T-helper 1 cell treated with Interleukin-12 subunit alpha and Interleukin-12 subunit beta and Interleukin-4 antibody, amounts not matched to agents 30 μg/mL and 1 μg/mL, for 36 hours (primary cell): ENCODE results near the gene KLHL30.
"Not testable (repeated sequence)": the region's sequence is repeated elsewhere in the genome, so short reads cannot be mapped to it uniquely, and the experiment has no call there.

ENCODE experiments used
- H3K27ac Mint-ChIP-seq: one replicate; pipeline ENCODE4 v1.8.0; 2021; ENCODE audit warnings: mild to moderate bottlenecking, mixed read lengths
- H3K27me3 Mint-ChIP-seq: one replicate; pipeline ENCODE4 v1.8.0; 2021; ENCODE audit warnings: low read depth, mixed read lengths
- H3K36me3 Mint-ChIP-seq: one replicate; pipeline ENCODE4 v1.8.0; 2021; ENCODE audit warnings: low read depth, mixed read lengths
- H3K4me1 Mint-ChIP-seq: one replicate; pipeline ENCODE4 v1.8.0; 2021; ENCODE audit warnings: low read depth, mixed read lengths
- H3K4me3 Mint-ChIP-seq: one replicate; pipeline ENCODE4 v1.8.0; 2021; ENCODE audit warnings: mild to moderate bottlenecking, moderate library complexity, mixed read lengths
- H3K9me3 Mint-ChIP-seq: one replicate; pipeline ENCODE4 v1.8.0; 2021; ENCODE audit warnings: mixed read lengths

Gene KLHL30

DNA sequence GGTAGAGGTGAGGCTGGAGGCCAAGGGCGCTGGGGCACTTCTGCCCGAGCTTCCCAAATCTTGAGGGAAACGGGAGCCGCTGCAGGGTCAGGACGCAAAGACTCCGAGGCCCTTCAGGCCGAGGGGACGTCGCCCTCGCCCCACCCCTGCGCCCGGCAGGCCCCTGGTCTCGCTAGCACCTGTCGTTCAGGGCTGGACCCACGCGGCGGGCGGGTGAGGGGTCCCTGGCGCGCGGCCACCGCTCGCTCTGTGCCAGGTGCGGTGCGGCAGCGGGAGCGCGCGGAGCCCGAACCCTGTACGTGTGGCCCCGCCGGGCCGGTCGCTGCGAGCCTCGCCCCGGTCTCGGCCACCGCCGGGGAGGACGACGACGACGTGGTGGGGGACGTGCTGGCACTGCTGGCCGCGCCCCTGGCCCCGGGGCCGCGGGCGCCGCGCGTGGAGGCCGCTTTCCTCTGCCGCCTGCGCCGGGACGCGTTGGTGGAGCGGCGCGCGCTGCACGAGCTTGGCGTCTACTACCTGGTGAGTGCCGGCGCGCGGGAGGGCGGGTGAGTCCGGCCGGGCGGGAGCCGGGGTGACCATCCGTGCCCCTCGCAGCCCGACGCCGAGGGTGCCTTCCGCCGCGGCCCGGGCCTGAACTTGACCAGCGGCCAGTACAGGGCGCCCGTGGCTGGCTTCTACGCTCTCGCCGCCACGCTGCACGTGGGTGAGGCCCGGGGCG is 25.2 kb downstream of the KLHL30 start:
- H3K4me3 Mint-ChIP-seq: no peak overlapping the region

DNA sequence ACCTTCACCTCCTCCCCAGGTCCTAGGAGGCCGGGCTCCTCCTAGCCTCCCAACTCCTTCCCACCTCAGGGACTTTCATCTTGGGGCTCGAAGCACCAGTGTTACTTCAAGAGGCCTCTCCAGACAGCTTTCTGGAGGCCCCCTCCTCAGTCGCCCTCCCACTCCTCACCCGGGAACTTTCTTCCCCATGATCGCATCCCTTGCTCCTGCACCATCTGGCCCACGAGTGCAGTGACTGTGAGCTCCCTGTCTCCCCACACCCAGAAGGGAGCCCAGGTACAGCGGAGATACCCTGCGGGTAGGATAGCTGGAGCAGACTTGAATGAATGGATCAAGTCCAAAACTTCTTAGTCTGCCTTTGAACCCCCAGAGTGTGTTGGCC is 26.4 kb downstream of the KLHL30 start:
- Mint-ChIP-seq H3K4me3 (no peak overlapping the region), H3K4me1 (no peaks in the 10 kb centered on the region), H3K36me3 (no peaks in the 10 kb centered on the region), H3K27ac (no peak overlapping the region), H3K9me3 (no peaks in the 10 kb centered on the region), H3K27me3 (peaks cover 22% of the 10 kb centered on the region)

More for the DNA sequence above, 25.2 kb downstream of the KLHL30 start:
- Mint-ChIP-seq H3K4me1 (peaks cover 4% of the 10 kb centered on the region), H3K36me3 (no peaks in the 10 kb centered on the region), H3K27ac (no peak overlapping the region), H3K9me3 (no peaks in the 10 kb centered on the region), H3K27me3 (peaks cover 30% of the 10 kb centered on the region)

DNA sequence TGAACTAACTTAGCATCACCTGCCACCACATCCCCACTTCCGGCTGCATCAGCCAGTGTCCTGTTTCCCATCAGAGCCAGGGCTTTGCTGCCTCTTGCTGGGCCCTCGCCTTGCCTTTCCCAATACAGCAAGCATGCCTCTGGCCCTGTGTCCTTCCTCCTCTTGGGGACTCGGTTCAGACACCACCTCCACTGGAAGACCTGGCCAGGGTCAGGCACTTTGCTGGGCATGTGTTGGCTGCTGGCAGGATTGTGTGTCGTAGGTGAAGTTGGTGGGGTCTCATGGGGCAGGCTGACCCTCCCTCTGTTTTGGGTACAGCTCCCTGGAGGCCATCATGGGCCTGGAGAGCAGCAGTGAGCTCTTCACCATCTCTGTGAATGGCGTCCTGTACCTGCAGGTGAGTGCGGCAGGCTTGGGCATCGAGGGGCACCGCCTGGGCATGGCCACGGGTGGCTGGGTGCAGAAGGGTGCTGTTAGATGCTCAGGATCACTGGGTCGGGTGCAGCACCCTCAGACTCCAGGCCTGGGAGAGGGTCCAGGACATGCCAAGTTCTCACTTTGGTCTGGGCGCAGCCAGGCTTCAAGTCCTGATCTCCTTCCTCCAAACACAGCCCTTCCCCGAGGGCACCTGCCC is 26.9 kb downstream of the KLHL30 start:
- Mint-ChIP-seq H3K36me3 (no peaks in the 10 kb centered on the region), H3K27ac (no peak overlapping the region)

DNA sequence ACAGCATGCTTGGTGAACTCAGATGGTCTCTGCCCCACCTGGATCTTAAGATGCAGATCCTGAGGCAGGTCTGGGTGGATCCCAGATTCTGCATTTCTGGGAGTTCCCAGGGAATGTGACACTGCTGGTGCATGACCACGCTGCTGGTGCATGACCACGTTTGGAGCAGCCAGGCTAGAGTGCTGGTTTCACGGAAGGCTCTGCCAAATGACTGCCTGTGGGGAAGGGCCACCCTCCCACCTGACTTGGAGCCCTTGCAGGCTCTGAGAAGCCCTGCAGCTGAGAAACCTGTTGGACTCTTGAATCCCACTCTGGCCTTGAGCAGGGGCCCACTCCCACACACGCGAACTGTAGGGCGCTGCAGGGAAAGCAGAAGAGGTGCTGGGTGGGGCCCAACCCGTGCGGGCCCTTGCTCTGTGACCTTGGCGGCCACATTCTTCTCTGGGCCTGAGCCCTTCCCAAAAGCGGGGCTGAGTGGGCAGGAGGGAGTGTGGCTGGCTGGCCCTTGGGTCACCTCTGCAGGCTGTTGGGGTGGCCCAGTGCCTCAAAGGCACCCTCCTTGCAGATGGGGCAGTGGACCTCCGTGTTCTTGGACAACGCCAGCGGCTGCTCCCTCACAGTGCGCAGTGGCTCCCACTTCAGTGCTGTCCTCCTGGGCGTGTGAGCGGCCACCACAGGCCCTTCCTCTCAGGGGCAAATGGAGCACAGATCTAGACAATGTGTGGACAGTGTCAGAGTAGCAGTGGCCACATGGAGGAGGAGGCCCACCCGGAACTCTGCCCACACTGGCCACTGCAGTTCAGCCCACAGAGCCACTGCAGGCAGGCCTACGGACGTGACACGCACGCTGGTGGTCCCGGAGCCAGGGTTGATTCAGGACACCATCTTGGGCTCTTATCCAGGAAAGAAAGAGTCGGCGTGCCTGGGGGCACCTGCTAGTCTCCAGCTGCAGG is 28.2 kb downstream of the KLHL30 start:
- no peak overlapping the region for H3K27ac Mint-ChIP-seq
- H3K27me3 Mint-ChIP-seq: peaks cover 15% of the 10 kb centered on the region
- H3K4me3 Mint-ChIP-seq: no peak overlapping the region
- peaks cover 3% of the 10 kb centered on the region for H3K36me3 Mint-ChIP-seq
- H3K9me3 Mint-ChIP-seq: no peaks in the 10 kb centered on the region
- no peaks in the 10 kb centered on the region for H3K4me1 Mint-ChIP-seq

More for the DNA sequence above, 26.9 kb downstream of the KLHL30 start:
- no peak overlapping the region for H3K4me3 Mint-ChIP-seq
- peaks cover 20% of the 10 kb centered on the region for H3K27me3 Mint-ChIP-seq
- no peaks in the 10 kb centered on the region for H3K9me3 Mint-ChIP-seq
- H3K4me1 Mint-ChIP-seq: no peaks in the 10 kb centered on the region

DNA sequence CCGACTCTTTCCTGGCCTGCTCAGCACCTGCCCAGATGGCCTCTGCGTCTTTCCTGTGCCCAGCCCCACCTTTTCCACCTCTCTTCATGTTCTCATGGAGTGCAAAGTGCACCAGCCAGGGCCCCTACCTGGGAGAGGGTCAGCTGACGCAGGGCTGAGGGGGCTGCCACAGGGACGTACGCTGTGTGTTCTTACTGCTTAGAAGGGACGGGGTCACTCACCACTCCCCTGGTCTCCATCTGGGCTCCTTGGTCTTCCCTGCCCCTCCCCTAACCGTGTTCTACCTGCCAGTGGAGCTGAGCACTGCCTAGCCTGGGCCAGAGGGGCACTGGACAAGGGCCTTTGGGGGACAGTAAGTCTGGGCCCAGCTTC is 28.9 kb downstream of the KLHL30 start:
- Mint-ChIP-seq H3K4me1 (no peaks in the 10 kb centered on the region), H3K27ac (no peak overlapping the region), H3K27me3 (peaks cover 15% of the 10 kb centered on the region), H3K36me3 (peaks cover 7% of the 10 kb centered on the region), H3K4me3 (no peak overlapping the region), H3K9me3 (no peaks in the 10 kb centered on the region)

DNA sequence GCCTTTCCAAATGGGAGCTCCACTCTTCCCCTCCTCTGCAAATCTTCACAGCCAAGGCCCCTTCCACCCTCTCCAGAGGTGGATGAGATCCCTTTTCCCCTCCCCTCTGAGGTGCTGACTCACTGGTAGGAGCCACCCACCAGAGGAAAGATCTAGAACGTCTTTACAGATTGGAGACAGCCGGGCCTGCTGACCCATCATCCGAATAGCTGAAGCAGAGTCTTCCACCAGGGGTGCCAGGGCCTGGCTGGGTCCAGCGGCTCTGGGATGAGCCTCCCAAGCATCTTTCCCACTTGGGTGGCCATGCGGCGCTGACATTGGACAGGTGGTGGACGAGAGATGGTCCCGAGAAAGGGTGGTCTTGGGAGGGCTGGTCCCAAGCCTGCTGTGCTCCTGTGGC is 29.3 kb downstream of the KLHL30 start:
- Mint-ChIP-seq H3K4me3 (no peak overlapping the region), H3K9me3 (no peaks in the 10 kb centered on the region), H3K27ac (no peak overlapping the region), H3K27me3 (peaks cover 15% of the 10 kb centered on the region), H3K4me1 (no peaks in the 10 kb centered on the region), H3K36me3 (peaks cover 9% of the 10 kb centered on the region)

DNA sequence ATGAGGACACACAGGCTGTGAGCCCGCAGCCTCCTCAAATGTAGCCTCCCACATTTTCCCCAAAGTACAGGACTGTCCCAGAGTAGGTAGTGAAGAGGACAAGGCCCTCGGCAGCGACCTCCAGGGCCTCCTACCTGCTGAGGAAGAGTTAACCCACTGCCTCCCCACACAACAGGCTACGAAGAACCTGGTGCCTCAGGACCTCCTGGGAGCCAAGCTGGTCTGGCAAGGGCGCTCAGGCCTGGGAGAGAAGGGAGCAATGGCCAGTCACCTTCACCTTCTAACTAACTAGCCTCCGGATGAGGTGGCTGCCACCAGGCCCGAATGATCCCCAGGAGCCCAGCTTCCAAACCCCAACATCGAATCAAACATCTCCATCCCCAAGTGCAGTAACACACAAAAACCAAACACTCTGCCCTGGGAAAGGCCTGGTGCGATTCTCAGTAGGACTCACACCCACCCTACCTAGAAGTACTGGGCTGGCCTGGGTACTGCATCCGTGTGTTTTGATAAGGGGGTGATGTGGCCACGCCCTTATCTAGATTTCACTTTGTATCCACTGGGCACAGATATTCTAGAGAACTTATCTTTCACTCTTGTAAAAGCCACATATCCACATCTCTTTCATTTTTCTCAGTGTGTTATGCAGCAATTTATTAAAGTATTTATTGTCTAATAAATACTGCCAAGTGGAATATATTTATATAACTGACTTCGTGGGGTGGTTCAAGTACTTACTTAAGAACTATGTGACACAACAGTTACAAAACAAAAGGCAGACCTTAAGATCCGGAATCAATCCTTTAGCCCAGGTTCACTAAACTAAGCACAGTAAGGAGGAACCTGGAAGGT is 30.0 kb downstream of the KLHL30 start:
- Mint-ChIP-seq H3K36me3 (peaks cover 15% of the 10 kb centered on the region), H3K4me1 (no peaks in the 10 kb centered on the region), H3K4me3 (no peak overlapping the region), H3K27ac (no peak overlapping the region), H3K27me3 (peaks cover 15% of the 10 kb centered on the region), H3K9me3 (no peaks in the 10 kb centered on the region)

DNA sequence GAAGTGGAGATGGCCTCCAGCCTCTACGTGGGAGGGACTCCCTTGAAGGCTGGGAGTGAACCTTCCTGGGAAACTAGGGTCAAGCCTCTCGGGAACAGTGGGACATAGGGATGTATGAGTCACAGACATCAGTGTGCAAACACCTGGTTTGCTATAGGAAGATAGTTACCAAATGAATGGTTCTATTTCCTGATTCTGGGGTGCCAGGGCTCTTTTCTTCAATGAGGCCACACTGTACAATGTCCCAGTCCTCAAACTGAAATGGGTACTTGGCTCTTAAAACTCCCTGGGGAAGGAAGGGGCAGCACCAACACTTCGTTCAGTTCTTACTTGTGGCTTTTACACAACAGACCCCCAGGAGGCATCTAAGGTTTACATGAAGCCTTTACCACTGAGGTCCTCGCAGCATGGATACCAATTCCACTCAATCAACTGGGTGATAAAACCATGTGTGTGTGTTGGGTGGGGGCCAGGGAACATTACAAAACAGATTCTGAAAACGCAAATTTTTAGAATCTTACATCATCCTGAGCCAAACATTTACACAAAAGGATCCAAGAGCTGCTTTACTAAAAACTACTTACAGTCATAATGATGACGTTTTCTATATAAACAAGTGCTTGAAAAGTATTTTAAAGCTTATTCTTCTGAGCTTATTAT is 30.7 kb downstream of the KLHL30 start:
- Mint-ChIP-seq H3K36me3 (peaks cover 20% of the 10 kb centered on the region), H3K9me3 (no peaks in the 10 kb centered on the region), H3K4me3 (no peak overlapping the region), H3K4me1 (no peaks in the 10 kb centered on the region), H3K27ac (no peak overlapping the region), H3K27me3 (peaks cover 15% of the 10 kb centered on the region)

DNA sequence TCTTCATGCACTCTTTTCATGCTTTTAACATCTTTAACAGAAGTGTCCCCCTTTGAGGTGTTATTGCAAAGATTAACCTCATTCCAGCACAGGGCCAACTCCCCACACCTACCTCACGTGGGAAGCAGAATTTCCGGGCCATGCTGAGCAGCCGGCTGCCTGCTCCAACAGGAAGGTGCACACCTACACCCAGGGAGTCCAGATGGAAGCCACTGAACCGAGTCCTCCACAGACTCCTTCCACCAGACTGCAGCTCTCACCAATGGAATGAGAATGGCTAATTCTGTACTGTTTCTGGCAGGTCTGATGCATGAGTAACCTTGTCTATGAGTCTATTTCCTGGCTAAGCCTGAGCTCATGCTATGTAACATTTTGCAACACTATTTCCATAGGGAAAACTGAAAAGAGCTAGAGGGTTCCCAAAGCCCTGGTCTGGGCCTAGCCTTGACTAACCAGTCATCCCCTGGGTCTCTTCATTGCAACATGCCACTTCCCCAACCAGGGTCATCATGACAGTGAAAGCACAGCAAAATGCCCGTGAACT is 31.3 kb downstream of the KLHL30 start:
- Mint-ChIP-seq H3K4me3 (no peak overlapping the region), H3K27me3 (peaks cover 9% of the 10 kb centered on the region), H3K9me3 (no peaks in the 10 kb centered on the region), H3K27ac (peak overlapping the region; percentile 29), H3K4me1 (no peaks in the 10 kb centered on the region), H3K36me3 (peaks cover 22% of the 10 kb centered on the region)

DNA sequence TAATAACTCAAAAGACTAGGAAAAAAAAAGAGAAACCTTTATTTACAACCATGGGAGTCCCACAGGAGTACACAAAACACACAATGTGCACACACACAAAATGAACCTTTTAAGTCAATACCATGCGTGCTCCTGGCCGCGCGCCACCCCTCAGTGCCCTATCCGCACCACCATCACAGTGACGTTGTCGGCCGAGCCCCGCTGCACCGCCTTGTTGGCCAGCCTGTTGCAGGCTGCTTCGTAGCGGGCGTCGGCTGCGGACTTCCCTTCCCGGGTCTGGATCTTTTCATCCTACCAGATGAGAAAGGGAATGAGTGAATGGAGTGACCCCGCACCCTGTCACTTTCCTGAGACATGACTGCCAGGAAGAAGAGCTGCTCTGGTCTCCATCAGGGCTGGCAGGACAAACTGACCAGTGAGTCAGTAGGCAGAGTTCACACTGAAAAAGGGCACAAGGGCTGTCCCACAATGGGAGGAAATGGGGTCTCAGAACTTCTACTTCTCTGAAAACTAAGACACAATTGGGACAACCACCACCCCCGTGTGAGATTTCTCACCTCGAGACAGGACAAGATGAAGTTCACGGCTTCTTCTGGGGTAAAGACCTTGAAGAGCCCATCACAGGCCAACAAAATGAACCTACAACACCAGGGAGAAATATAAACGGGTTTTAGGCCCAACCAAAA is 32.1 kb downstream of the KLHL30 start:
- H3K4me3 Mint-ChIP-seq: no peak overlapping the region
- peak overlapping the region; percentile 2 for H3K27ac Mint-ChIP-seq
- peaks cover 2% of the 10 kb centered on the region for H3K27me3 Mint-ChIP-seq
- peaks cover 22% of the 10 kb centered on the region for H3K36me3 Mint-ChIP-seq
- no peaks in the 10 kb centered on the region for H3K4me1 Mint-ChIP-seq
- H3K9me3 Mint-ChIP-seq: no peaks in the 10 kb centered on the region

DNA sequence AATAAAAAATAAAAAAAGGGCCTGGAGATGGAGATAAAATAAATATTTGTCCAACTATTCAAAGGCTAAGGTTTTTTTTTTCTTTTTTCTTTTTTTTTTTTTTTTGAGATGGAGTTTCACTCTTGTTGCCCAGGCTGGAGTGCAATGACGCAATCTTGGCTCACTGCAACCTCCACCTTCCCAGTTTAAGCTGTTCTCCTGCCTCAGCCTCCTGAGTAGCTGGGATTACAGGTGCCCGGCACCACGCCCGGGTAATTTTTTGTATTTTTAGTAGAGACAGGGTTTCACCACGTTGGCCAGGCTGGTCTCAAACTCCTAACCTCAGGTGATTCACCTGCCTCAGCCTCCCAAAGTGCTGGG is 32.6 kb downstream of the KLHL30 start:
- peaks cover 22% of the 10 kb centered on the region for H3K36me3 Mint-ChIP-seq
- not testable (repeated sequence) for H3K27ac Mint-ChIP-seq, H3K4me1 Mint-ChIP-seq, H3K4me3 Mint-ChIP-seq, H3K9me3 Mint-ChIP-seq, H3K27me3 Mint-ChIP-seq

DNA sequence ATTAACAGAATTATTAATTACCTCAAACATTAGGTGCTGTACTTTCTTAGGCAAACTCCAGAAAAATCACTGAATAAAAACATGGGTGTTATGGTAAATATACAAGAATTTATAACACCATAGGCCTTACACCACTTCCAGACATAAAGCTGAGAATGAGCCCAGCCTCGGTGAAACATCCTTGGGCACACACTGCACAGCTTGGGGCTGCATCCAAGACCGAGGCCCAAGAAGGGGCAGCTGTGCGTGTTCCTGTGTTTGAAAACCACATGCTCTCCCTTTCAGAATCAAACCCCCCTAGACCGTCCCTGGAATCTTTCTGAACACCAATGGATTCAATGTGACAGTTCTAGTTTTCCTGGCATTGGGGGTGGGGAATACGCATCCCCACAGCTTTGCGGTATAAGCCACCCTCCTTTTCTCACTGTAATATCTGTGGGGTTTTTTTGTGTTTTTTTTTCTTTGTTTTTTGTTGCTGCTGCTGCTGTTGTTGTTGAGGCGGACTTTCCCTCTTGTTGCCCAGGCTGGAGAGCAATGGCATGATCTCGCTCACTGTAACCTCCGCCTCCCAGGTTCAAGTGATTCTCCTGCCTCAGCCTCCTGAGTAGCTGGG is 33.2 kb downstream of the KLHL30 start:
- Mint-ChIP-seq H3K4me1 (no peaks in the 10 kb centered on the region), H3K9me3 (no peaks in the 10 kb centered on the region), H3K36me3 (peaks cover 27% of the 10 kb centered on the region), H3K27me3 (no peaks in the 10 kb centered on the region), H3K4me3 (no peak overlapping the region), H3K27ac (no peak overlapping the region)

DNA sequence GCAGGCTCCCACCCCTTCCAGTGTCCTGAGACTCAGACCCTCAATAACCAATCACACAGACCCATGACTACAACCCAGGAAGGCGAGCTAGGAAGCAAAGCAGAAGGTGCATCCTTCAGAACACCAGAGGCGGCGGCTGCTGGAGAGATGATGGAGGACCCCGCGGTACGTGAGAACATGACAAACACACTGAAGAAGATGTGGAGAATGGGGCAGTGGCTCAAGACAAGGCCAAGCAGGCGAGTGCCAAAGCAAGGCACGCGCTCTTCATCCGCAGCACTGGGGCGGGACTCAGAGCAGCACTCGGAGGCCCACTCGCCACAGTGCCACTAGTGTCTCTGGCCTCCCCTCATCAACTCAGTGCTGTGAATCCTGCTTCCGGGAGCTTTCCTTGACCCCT is 34.0 kb downstream of the KLHL30 start:
- no peaks in the 10 kb centered on the region for H3K27me3 Mint-ChIP-seq
- H3K9me3 Mint-ChIP-seq: no peaks in the 10 kb centered on the region
- peaks cover 32% of the 10 kb centered on the region for H3K36me3 Mint-ChIP-seq
- H3K4me1 Mint-ChIP-seq: no peaks in the 10 kb centered on the region
- no peak overlapping the region for H3K4me3 Mint-ChIP-seq
- peak overlapping the region; percentile 32 for H3K27ac Mint-ChIP-seq
